Posterior cingulate gyrus (tissue), 11 donors: ENCODE measurements around the gene MRPS17.
A peak's percentile ranks its signal among the peaks of the same experiment; 100 is the strongest.
"Not testable (repeated sequence)": the region's sequence is repeated elsewhere in the genome, so short reads cannot be mapped to it uniquely, and the experiment has no call there.

ENCODE experiments used
- DNase-seq, 10 donors: peaks; one replicate each; pipeline versions ENCODE4 v3.0.0 to v3.0.0-alpha.2; 2020 to 2021; ENCODE audit warnings: mixed read lengths in 3 of 10
- intact Hi-C: fragments of 100-400 bp; cut with DNase I; formaldehyde crosslinking; loops from one replicate; pipeline ENCODE4 v1.15.1; 2023

Gene MRPS17

DNA sequence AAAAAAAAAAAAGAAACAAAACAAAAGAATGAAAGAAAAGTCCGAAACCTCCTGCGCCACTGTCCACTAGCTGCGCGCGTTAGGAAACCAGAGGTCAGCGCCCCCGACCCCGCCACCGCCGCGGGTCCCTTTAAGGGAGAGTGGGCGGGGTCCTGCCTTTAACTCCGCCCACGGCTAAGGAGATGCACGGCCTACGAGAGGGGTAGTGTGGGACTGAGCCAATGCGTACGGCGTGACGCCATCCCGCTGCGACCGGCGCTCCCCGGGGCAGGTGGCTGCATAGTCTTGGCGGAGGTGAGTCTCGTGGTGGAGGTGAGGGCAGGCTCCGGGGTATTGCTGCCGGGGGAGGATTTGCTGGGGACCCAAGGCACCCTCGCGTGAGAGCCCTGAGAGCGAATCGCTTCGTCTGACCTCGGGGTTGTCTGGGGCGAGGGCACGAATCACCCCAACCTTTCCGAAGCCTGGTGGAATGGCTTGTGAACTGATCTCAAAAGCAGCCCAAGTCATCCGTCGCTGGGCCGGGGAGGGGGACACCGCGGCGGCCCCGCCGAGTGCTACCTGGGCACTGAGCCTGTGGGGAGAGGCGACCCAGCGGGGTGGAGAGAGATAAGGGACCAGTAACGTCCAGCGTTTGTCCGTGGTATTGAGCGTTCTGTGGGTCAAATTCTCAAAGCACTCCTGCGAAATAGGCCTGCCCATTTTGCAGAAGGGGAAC lies at the start of gene MRPS17:
MRPS17 (plus strand) TSS at position 241 of the 715 bp plus-strand sequence. CDS start 1,319 bp downstream, outside the sequence.
- DNase-seq: peak; percentile 85 to 99 (median 94)
- intact Hi-C loops: loop anchor here (1.0 kb wide), 1 partner anchor 64 kb away; the partner anchor contains the start of gene ZNF713

DNA sequence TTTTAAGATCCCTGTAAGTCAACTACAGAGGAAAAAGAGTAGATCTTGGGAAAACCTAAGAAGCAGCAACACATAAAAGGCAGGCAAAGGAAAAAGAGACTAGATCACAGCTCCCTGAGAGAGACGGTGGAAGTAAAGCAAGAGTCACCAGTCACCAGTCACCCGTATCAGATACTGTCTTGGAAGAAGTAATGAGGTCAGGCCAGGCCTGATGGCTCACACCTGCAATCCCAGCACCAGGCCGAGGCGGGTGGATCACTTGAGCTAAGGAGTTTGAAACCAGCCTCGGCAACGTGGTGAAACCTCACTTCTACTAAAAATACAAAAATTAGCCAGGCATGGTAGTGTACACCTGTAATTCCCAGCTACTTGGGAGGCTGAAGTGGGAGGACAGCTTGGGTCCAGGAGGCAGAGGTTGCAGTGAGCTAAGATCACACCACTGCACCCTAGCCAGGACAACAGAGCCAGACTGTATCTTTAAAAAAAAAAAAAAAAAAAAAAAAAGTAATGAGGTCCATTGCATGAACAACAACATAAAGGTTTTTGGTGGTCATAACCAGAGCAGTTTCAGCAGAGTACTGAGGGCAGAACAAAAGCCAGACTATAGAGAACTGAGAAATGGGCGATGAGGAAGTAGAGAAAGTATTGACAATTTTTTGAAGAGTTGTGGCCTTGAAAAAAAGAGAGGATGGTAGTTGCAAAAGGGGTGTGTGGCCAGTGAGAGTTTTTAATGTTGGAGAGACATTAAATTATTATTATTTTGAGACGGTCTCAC lies 47.5 kb upstream of the MRPS17 start:
- DNase-seq: no peak
- intact Hi-C loops: no loop called here

DNA sequence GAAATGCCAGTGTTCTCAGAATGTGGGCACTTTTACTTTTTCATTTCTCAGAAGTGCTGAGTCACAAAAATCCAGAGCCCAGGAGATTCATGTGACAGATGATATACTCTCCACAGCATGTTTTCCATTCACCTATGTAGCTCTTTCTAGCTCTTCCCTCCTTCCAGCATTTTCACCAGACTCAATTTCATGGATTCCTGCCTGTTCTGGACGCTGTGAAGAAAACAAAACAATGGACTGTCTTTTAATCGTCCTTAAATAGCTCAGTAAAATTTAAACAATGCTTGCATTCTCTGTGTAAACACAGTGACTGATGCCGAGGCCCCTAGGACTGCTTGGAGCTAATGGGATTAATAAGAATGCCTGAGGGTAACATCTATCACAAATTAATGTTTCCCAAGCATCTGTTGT lies 38.9 kb upstream of the MRPS17 start:
- DNase-seq: no peak
- intact Hi-C loops: no loop called here

DNA sequence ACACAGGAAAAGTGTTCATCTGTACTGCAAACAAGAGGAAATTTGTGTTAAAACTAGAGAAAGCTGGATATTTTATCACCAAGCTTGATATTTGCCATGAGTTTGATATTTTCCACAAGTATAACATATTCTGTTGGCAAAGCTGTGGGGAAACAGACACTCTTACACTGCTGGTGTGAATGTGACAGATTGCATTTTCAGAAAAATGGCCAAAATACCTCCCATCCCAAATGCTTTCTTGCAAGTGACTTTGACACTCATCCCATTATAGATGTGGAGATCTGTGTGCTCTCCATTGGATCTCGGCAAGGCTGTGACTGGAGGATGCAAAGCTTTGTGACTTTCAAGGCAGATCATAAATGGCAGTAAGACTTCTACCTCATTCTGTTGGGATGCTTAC lies 33.9 kb upstream of the MRPS17 start:
- DNase-seq: no peak
- intact Hi-C loops: no loop called here

DNA sequence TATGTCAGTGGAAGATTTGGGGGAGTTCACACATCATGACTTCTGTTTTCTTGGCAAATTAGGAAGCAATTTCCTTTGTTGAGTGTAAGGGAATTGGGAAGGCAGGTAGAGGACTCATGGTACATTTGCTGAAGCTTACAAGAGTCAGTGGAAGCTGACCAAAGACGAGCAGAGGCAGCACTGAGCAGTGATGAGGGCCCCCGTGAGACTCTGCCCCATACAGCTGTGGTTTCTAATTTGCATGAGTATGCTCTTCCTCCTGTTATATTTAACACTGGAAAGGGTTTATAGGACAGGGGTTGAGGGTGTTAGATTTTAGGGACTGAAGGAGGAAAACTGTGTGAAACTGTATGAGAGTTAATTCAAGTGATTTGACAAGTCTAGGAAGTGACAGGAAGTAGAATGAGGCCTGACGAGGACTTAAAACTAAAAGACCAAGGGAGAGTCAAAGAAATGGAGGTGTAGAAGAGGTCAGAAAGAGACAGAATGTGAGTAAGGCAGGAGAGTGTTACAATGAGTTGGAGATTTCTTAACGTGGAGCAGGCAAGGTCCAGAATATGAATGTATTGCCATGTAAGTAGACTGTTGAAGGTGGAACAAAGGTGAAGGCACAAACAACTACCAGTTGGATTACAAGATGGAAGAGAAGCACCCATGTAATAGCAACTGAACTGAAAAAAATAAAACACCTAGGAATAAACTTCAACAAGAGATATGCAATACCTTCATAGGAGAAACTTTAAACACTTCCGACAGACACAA lies 23.5 kb upstream of the MRPS17 start:
- intact Hi-C loops: no loop called here

DNA sequence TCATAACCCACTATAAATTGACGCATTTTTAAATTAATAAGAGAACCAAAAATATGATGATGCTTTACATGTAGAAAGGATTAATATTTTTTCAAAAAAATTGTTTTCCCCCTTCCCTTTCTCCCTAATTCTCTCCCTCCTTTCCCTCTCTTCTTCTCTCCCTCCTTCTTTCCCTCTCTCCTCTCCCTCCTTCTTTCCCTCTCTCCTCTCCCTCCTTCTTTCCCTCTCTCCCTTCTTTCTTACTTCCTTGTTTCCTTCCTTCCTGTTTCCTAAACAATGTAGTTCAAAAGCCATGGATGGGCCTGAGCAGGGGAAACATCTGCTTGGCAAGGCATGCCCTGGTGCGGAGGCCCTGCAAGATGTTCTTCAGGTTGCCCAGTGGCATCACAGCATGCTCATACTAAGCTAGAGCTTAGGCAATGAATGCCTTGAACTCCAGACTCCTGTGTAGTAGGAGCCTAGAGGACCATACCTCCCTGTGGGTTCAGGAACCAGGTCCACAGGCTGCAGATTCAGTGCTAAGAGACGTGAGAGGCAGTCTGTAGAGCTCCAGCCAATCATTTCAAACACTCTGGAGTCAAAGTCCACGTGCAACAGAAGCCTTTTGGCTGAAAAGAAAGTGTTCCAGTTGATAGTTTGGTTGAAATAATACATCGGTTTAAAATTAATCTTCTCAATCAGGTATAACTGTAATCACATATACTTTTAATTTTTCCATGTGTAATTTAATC lies 20.1 kb upstream of the MRPS17 start:
- intact Hi-C loops: no loop called here
- no peak for DNase-seq

More for the DNA sequence above, 23.5 kb upstream of the MRPS17 start:
- no peak for DNase-seq

DNA sequence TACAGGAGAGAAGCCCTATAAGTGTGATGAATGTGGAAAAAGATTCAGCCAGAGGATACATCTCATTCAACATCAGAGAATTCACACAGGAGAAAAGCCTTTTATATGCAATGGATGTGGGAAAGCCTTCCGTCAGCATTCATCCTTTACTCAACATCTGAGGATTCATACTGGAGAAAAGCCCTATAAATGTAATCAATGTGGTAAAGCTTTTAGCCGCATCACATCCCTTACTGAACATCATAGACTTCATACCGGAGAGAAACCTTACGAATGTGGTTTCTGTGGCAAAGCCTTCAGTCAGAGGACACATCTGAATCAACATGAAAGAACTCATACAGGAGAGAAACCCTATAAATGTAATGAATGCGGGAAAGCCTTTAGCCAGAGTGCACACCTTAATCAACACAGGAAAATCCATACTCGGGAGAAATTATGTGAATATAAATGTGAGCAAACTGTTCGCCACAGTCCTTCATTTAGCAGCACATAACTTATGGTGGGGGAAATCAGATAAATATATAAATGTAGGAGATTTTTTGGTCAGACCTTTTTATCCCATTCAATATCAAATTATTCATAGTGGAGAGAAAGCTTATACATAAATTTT lies 12.1 kb upstream of the MRPS17 start:
- no peak for DNase-seq
- intact Hi-C loops: no loop called here

DNA sequence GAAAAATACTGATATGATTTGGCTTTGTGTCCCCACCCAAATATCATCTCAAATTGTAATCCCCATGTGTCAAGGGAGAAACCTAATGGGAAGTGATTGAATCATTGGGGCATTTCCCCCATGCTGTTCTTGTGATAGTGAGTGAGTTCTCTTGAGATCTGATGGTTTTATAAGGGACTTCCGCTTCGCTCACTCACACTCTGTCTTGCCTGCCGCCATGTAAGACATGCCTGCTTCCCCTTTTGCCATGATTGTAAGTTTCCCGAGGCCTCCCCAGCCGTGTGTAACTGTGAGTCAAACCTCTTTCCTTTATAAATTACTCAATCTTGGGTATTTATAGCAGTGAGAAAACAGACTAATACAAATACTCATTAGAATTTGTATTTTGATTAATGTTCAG lies 5.1 kb upstream of the MRPS17 start:
- no peak for DNase-seq
- intact Hi-C loops: no loop called here

DNA sequence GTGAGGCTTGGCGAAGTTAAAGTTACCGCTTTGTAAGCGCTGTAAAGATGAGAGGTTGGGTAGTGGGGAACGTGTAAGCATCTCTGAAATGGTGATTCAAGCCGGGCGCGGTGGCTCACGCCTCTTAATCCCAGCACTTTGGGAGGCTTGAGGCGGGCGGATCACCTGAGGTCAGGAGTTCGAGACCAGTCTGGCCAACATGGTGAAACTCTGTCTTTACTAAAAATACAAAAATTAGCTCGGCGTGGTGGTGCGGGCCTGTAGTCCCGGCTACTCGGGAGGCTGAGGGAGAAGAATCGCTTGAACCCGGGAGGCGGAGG lies 635 bp downstream of the MRPS17 start:
- intact Hi-C loops: not testable (repeated sequence)

DNA sequence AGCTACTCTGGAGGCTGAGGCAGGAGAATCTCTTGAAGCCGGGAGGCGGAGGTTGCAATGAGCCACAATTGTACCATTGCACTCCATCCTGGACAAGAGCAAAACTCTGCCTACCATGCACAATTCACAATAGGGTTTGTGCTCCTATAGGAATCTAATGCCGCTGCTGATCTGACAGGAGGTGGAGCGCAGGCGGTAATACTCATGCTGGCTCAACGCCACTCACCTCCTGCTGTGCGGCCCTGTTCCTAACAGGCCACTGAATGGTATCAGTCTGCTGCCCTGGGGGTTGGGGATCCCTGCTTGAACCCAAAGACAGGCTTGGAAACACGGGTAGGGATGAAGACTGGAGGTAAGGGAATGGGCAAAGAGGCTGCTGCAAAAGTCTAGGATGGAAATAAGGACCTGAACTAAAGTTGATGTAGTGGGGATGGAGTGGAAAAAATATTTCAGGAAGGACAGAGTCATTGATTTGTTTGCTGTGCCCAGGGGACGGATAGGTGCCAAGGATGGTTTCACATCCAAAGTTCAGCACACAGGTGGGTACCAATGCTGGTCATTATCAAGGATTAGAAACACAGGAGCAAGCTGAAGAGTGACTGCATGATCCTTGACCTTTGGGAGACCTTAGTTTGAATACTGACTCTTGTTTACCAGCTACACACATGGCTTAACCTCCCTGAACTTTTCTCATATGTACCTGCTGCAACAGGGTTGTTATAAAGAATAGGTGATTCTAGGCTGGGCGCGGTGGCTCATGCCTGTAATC lies 2.2 kb downstream of the MRPS17 start:
- DNase-seq: no peak
- intact Hi-C loops: no loop called here

More for the DNA sequence above, 635 bp downstream of the MRPS17 start:
- not testable (repeated sequence) for DNase-seq

DNA sequence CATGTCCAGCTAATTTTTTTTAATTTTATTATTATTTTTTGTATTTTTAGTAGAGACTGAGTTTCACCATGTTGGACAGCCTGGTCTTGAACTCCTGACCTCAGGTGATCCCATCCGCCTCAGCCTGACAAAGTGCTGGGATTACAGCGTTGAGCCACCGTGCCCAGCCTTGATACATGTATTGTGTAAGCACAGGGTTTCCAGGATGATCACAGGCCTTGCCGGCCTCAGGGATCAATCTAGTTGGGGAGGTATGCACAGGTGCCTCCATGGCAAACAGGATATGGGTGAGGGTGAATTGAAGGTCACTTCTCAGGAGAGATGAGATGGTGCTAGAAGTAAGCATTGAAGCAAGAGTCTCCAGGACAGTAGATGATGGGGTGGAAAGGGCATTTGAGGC lies 5.5 kb downstream of the MRPS17 start:
- DNase-seq: no peak
- intact Hi-C loops: no loop called here

DNA sequence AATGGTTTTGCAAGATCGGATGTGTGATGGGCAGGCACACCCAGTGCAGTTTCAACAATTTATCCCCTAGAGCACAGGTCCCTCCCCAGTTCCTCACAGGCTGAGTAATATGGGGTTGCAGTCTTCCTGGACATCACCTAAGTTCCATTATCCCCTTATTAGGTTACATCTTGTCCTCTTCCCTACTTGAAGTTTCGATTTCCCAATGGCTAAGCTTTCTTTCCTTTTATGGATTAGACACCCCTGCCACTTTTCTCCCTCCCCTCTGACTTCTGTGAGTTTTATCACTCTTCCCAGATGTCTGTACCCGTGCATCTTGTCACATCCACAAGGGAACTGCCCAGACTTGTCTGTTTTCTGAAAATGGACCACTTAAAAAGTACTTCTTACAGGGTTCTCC lies 10.3 kb downstream of the MRPS17 start:
- intact Hi-C loops: no loop called here
- no peak for DNase-seq

DNA sequence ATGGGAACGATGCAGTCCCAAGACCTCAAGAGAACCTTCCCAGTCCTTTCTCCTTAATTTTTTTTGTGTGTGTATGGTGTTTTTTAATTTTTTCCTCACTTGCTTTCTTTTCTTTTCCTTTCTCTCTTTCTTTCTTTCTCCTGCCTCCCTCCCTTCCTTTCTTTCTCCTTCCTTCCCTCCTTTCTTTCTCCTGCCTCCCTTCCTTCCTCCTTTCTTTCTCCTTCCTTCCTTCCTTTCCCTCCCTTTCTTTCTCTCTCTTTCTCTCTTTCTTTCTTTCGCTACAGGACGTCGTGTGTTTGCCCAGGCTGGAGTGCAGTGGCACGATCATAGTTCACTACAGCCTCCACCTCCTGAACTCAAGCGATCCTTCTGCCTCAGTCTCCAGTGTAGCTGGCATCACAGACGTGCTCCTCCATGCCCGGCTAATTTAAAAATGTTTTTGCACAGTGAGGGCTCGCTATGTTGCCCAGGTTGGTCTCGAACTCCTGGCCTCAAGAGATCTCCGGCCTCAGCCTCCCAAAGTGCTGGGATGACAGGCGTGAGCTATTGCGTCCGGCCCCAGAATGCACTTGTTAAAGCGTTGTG lies 12.0 kb downstream of the MRPS17 start:
- DNase-seq: no peak
- intact Hi-C loops: loop anchor here (2.0 kb wide), 1 partner anchor 77 kb away; the partner anchor contains the start of gene ZNF713

DNA sequence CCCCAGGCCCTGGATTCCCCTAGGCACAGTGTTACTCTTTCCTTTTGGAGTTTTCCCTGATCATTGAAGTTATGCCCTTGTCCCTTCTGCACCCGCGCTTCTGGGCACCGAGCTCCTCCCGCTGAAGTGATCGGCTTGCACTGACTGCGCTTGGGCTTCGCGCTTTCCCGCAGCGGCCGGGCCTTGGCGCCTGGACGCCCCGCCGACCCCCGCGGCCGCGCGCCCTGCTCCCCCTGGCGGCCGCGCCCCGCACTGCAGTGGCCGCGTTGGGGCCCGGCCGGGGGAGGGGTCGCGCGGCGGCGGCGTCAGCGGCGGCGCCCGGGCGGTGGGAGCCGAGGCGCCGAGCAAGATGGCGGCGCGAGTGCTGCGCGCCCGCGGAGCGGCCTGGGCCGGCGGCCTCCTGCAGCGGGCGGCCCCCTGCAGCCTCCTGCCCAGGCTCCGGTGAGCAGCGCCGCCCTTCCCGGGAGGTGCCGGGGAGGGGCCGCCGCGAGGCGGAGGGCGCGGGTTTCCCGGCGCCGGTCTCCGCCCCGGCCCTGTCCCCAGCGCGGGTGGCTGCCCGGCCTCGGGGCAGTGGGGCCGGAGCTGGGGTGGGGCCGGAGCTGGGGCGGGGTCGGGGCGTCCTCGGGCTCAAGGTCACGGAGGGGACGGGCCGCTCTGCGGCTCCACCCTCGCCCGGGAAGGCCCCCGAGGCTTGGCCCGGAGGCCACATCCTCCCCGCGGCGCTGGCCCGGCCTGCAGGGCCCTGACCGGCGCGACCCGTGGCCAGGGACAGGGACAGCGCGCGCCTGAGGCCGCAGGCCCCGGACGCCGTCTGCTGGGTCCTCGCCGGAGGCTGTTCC lies 12.8 kb downstream of the MRPS17 start, which contains the start of gene NIPSNAP2:
NIPSNAP2 (plus strand) TSS at position 325 of the 839 bp plus-strand sequence; CDS start at position 350, 25 bp downstream.
- intact Hi-C loops: loop anchor here (2.0 to 5.0 kb wide), 3 partner anchors 78 to 322 kb away; partner anchors contain the start of genes CCT6A, PSPH and ZNF713
- peak; percentile 34 to 94 (median 56) for DNase-seq

DNA sequence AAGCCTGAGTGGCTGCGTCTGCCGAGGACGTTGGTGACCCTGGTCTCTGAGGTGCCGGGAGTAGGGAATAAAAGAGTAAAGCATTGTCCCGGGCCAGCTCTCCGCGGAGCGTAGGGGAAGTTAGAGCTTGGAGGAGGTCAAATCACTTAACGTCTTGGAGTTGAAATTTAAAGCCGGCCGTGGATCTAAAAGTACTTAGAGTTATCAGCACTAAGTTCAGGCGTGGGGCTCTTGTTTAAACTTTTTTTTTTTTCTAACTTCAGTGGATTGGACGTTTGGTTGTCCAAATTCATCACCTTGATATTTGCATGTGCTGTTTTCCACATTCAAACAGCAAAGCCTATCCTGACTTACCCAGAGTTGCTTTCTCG lies 13.4 kb downstream of the MRPS17 start:
- DNase-seq: no peak
- intact Hi-C loops: loop anchor here (2.0 to 5.0 kb wide), 3 partner anchors 78 to 323 kb away; partner anchors contain the start of genes CCT6A, PSPH and ZNF713

DNA sequence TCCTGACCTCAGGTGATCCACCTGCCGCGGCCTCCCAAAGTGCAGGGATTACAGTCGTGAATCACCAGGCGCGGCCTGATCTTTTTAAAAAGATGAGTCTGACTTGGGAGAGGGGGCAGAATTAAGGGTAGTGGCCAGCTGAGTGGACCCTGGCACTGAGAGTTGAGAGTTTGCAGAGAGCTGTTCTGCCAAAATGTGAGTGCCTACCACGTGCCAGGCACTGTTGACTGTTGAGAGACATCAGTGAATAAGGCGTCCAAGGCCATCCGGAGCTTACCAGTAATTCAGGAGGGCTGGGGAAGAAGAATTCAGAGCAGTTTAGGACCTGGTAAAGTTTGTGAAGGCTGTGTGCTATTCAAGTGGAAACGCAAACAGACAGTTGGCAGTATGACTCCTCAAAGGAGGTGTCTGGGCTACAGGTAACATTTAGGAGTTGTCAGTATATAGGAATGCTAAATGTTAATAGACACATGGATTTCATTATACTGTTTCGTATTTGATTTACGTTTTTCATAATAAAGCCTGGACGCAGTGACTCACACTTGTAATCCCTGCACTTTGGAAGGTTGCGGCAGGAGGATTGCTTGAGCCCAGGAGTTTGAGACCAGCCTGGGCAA lies 14.2 kb downstream of the MRPS17 start:
- peak in 1 of 10 donors; percentile 67 for DNase-seq
- intact Hi-C loops: loop anchor here (2.0 to 5.0 kb wide), 3 partner anchors 79 to 324 kb away; partner anchors contain the start of genes CCT6A, PSPH and ZNF713

DNA sequence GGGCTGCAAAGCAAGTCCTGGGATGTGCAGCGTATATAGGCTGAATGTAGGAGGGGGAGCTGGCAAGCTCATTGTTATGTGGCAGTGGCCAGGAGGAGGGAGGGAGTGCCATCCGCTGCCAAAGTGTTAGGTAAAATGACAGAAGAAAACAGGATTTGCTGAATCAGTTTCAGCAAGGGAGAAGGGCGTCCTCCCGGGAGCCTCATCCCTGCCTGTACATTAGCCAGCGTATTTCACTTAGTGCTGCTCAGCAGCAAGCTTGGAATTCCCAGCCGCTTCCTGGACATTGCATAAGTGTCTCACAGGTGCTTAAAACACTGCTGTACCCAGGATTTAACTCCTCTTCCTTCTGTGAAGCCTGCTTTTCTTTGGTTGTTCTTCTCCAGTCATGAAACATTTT lies 15.2 kb downstream of the MRPS17 start:
- peak in 6 of 10 donors; percentile 19 to 86 (median 34) for DNase-seq
- intact Hi-C loops: loop anchor here (5.0 kb wide), 2 partner anchors 85 to 325 kb away; partner anchors contain the start of genes CCT6A and PSPH
